ENCODE results near the gene TRIO. TPM values are rescaled to one million over a fixed set of nuclear protein-coding genes. Genes with fewer than 3 reads are reported as not detected.

TRIO gene
- total RNA-seq, 2 experiments from 2014 or later = 3.5 to 6.6 TPM

DNA sequence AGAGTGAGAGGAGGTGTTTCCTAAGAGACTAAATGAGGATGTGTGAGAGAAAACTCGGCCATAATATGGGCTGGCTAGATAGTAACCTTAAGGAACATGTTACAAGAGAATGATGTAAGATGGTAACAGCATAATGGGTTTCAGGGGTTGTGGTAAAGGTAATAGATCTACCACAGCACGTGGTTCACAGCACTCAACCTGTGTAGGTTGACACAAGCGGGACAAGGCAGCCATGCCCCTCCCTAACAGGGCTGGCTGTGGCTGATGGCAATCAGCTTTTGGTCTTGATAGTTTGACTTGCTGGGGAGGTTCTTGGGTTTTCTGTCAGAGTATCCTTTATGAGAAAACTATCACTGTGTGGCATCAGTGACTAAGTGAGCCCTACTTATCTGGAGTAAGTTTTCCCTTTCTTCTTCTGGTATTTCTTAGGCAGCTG lies 138.6 kb downstream of the TRIO start:
- POLR2A ChIA-PET = interaction anchor here (0.8 kb wide), 1 partner anchor 287 kb away, joined by 3 read pairs; no protein-coding TSS in a partner anchor
- no peaks in the 10 kb centered on the region for H3K9me3 Mint-ChIP-seq (ENCODE audit: insufficient read depth)
- CTCF ChIA-PET = no interaction called here
- peaks cover 5% of the 10 kb centered on the region for H3K27me3 Mint-ChIP-seq (ENCODE audit: low read depth)
- no peak for ATAC-seq
- H3K4me3 Mint-ChIP-seq = no peak overlapping the region
- H3K27ac Mint-ChIP-seq = no peak overlapping the region
- H3K4me1 Mint-ChIP-seq (ENCODE audit: low read depth) = peaks cover 6% of the 10 kb centered on the region
- no peak for DNase-seq
- no peaks in the 10 kb centered on the region for H3K36me3 Mint-ChIP-seq (ENCODE audit: low read depth)

DNA sequence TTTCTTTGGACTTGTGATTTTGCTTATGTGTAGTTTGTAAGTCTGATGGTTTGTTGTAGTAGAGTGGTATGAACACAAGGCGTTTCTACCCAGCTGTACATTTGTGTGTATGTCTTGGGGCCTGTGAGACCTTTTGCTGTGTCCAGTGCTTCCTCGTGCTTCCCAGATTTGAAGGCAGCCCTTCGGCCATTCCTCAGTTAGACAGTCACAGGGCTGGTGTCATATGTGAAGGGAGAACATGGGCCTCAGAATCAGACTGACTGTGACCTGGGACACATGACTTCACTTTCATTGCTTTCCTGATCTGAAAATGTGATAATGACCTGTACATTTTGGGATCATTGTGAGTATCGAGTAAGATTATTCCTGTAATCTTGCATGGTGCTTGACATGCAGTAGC lies 140.0 kb downstream of the TRIO start:
- ChIA-PET CTCF (interaction anchor here (1.1 kb wide), 1 partner anchor 13 kb away, joined by 3 read pairs; no protein-coding TSS in a partner anchor), POLR2A (no interaction called here)
- no peaks in the 10 kb centered on the region for H3K36me3 Mint-ChIP-seq (ENCODE audit: low read depth)
- peaks cover 3% of the 10 kb centered on the region for H3K4me1 Mint-ChIP-seq (ENCODE audit: low read depth)
- H3K4me3 Mint-ChIP-seq = no peak overlapping the region
- no peaks in the 10 kb centered on the region for H3K9me3 Mint-ChIP-seq (ENCODE audit: insufficient read depth)
- no peak overlapping the region for H3K27ac Mint-ChIP-seq
- DNase-seq = no peak
- ATAC-seq = no peak
- peaks cover 3% of the 10 kb centered on the region for H3K27me3 Mint-ChIP-seq (ENCODE audit: low read depth)

DNA sequence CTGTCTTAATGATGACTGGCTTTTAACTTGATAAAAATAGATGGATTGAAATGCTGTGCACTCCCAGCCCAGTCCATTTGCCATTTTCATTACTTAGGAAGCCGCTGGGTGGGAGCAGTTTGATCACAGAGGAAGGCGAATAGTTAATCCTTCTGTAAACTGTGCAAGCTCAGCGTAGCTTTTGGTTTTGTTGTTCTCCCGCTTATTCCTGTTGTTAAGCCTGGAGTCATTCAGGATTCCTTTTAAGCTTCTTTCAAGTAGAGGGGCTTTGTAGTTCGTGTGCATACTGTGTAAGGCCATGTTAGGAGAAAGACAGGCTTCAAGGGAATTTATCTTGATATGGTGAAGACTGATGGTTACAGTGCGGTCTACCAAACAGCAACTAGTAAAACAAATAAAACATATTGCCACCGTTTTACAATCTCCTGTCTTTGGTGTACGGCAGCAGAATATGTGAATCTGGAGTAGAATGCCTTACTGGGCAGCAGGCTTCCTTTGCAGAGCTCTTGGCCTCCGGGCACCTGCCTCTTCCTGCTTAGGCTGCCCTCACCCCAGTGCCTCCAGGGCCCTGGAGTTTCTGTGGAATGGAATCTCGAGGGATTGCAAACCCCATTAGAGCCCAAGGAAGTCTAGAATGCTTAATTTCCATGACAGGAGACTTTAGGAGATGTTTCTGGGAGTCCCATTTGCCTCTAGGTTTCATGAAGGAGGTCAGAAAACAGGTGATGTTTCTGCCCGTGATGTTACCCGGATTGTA lies 141.4 kb downstream of the TRIO start:
- ChIA-PET POLR2A (no interaction called here), CTCF (interaction anchor here (1.9 kb wide), 1 partner anchor 14 kb away, joined by 6 read pairs; no protein-coding TSS in a partner anchor)
- no peak for DNase-seq
- ATAC-seq = no peak
- Mint-ChIP-seq H3K4me1 (ENCODE audit: low read depth) (peaks cover 3% of the 10 kb centered on the region), H3K27me3 (ENCODE audit: low read depth) (no peaks in the 10 kb centered on the region), H3K9me3 (ENCODE audit: insufficient read depth) (no peaks in the 10 kb centered on the region), H3K4me3 (no peak overlapping the region), H3K36me3 (ENCODE audit: low read depth) (no peaks in the 10 kb centered on the region), H3K27ac (no peak overlapping the region)

DNA sequence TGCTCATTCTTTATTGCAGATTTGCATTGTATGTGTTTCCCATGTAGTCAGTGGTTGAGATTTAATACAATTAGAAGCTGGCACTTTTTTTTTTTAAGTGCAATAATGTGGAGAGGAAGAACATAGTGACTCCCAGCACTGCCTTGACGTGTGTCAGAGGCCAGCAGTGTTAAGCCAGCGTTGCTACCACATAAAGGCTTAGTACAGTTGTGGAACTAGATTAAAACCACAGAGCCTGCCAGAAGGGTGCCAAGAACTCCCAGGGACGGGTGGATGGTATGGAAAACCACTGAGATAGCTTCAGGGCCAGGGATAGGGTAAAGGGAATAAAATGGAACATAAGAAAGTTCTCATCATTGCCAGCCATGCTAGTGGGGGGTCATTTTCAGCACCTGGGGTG lies 142.9 kb downstream of the TRIO start:
- no peak for DNase-seq
- Mint-ChIP-seq H3K27me3 (ENCODE audit: low read depth) (peaks cover 2% of the 10 kb centered on the region), H3K9me3 (ENCODE audit: insufficient read depth) (no peaks in the 10 kb centered on the region), H3K4me3 (no peak overlapping the region), H3K36me3 (ENCODE audit: low read depth) (no peaks in the 10 kb centered on the region), H3K27ac (no peak overlapping the region), H3K4me1 (ENCODE audit: low read depth) (peaks cover 3% of the 10 kb centered on the region)
- no peak for ATAC-seq
- ChIA-PET CTCF (no interaction called here), POLR2A (no interaction called here)

DNA sequence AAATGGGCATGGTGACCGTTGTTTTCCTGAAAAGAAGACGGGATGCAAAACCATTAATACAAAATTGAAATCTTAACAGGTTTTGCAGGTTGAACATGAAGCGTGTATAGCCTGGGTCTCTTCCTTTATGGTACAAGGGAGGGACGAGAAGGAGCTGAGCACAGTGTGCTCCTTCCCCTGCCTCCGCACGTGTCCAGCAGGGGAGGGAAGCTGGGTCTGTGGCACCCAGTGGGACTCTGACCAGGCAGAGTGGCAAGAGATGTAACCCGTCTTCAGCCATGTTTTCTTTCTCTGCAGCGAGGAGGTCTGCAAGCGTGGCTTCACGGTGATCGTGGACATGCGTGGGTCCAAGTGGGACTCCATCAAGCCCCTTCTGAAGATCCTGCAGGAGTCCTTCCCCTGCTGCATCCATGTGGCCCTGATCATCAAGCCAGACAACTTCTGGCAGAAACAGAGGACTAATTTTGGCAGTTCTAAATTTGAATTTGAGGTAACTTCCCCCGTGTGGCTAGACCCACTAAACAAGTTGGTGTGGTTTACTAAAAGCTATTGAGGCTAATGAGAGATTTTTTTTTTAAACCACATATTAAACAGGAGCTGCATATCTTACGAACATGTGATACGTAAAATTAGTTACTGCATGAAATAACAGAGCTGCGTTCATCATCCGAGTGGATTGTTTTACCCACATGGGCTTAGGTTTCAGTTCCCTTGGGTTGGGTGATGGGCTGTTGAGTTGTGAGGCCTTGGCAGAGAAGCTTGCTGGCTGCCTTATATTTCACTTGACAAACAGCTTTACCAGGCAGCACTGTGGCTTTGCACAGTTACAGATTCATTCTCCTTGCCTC lies 143.7 kb downstream of the TRIO start:
- CTCF ChIA-PET = no interaction called here
- POLR2A ChIA-PET = no interaction called here
- ATAC-seq (no peak), DNase-seq (no peak)
- Mint-ChIP-seq H3K9me3 (ENCODE audit: insufficient read depth) (no peaks in the 10 kb centered on the region), H3K36me3 (ENCODE audit: low read depth) (no peaks in the 10 kb centered on the region), H3K4me3 (no peak overlapping the region), H3K4me1 (ENCODE audit: low read depth) (no peaks in the 10 kb centered on the region), H3K27me3 (ENCODE audit: low read depth) (peaks cover 2% of the 10 kb centered on the region), H3K27ac (no peak overlapping the region)

GRCh38 chr5:14292766-14293658 lies 149.9 kb downstream of the TRIO start:
- H3K4me1 Mint-ChIP-seq (ENCODE audit: low read depth) = no peaks in the 10 kb centered on the region
- H3K9me3 Mint-ChIP-seq (ENCODE audit: insufficient read depth) = no peaks in the 10 kb centered on the region
- H3K4me3 Mint-ChIP-seq = no peak overlapping the region
- no peaks in the 10 kb centered on the region for H3K36me3 Mint-ChIP-seq (ENCODE audit: low read depth)
- no peak overlapping the region for H3K27ac Mint-ChIP-seq
- ChIA-PET CTCF (no interaction called here), POLR2A (no interaction called here)
- ATAC-seq = no peak
- peaks cover 2% of the 10 kb centered on the region for H3K27me3 Mint-ChIP-seq (ENCODE audit: low read depth)
- no peak for DNase-seq

GRCh38 chr5:14295610-14296009 lies 152.5 kb downstream of the TRIO start:
- ATAC-seq (no peak), DNase-seq (no peak)
- CTCF ChIA-PET = interaction anchor here (1.0 kb wide), 1 partner anchor 26 kb away, joined by 3 read pairs; no protein-coding TSS in a partner anchor
- POLR2A ChIA-PET = no interaction called here
- Mint-ChIP-seq H3K4me1 (ENCODE audit: low read depth) (no peaks in the 10 kb centered on the region), H3K27ac (no peak overlapping the region), H3K27me3 (ENCODE audit: low read depth) (no peaks in the 10 kb centered on the region), H3K9me3 (ENCODE audit: insufficient read depth) (no peaks in the 10 kb centered on the region), H3K36me3 (ENCODE audit: low read depth) (no peaks in the 10 kb centered on the region), H3K4me3 (no peak overlapping the region)

GRCh38 chr5:14296533-14297331 lies 153.6 kb downstream of the TRIO start:
- CTCF ChIA-PET = no interaction called here
- peaks cover 4% of the 10 kb centered on the region for H3K27me3 Mint-ChIP-seq (ENCODE audit: low read depth)

GRCh38 chr5:14297697-14298096 lies 154.6 kb downstream of the TRIO start:
- DNase-seq = no peak
- H3K27me3 Mint-ChIP-seq (ENCODE audit: low read depth) = peaks cover 4% of the 10 kb centered on the region
- ChIA-PET POLR2A (no interaction called here), CTCF (no interaction called here)
- H3K4me3 Mint-ChIP-seq = no peak overlapping the region
- ATAC-seq = no peak
- no peaks in the 10 kb centered on the region for H3K9me3 Mint-ChIP-seq (ENCODE audit: insufficient read depth)
- no peaks in the 10 kb centered on the region for H3K36me3 Mint-ChIP-seq (ENCODE audit: low read depth)
- H3K4me1 Mint-ChIP-seq (ENCODE audit: low read depth) = no peaks in the 10 kb centered on the region
- no peak overlapping the region for H3K27ac Mint-ChIP-seq

More at GRCh38 chr5:14296533-14297331, 153.6 kb downstream of the TRIO start:
- Mint-ChIP-seq H3K4me3 (no peak overlapping the region), H3K27ac (no peak overlapping the region), H3K9me3 (ENCODE audit: insufficient read depth) (no peaks in the 10 kb centered on the region), H3K36me3 (ENCODE audit: low read depth) (no peaks in the 10 kb centered on the region), H3K4me1 (ENCODE audit: low read depth) (no peaks in the 10 kb centered on the region)
- DNase-seq (no peak), ATAC-seq (no peak)
- POLR2A ChIA-PET = no interaction called here

GRCh38 chr5:14298126-14298847 lies 155.1 kb downstream of the TRIO start:
- no peaks in the 10 kb centered on the region for H3K4me1 Mint-ChIP-seq (ENCODE audit: low read depth)
- H3K4me3 Mint-ChIP-seq = no peak overlapping the region
- ATAC-seq (no peak), DNase-seq (no peak)
- H3K36me3 Mint-ChIP-seq (ENCODE audit: low read depth) = no peaks in the 10 kb centered on the region
- ChIA-PET POLR2A (no interaction called here), CTCF (no interaction called here)
- no peaks in the 10 kb centered on the region for H3K9me3 Mint-ChIP-seq (ENCODE audit: insufficient read depth)
- H3K27ac Mint-ChIP-seq = no peak overlapping the region
- peaks cover 4% of the 10 kb centered on the region for H3K27me3 Mint-ChIP-seq (ENCODE audit: low read depth)

- no peak for DNase-seq
- Mint-ChIP-seq H3K27ac (no peak overlapping the region), H3K9me3 (ENCODE audit: insufficient read depth) (no peaks in the 10 kb centered on the region), H3K4me3 (no peak overlapping the region), H3K36me3 (ENCODE audit: low read depth) (no peaks in the 10 kb centered on the region), H3K27me3 (ENCODE audit: low read depth) (peaks cover 4% of the 10 kb centered on the region), H3K4me1 (ENCODE audit: low read depth) (no peaks in the 10 kb centered on the region)
- no peak for ATAC-seq
- ChIA-PET POLR2A (no interaction called here), CTCF (no interaction called here)
Measured at GRCh38 chr5:14299666-14300065, 156.5 kb downstream of the TRIO start.
